ENCODE measurements around the gene FAM168A. TPM values are rescaled to one million over a fixed set of nuclear protein-coding genes. Genes with fewer than 3 reads are reported as not detected.

FAM168A gene
- total RNA-seq, 1 experiment from 2014 or later, result 21.1 TPM

- Histone ChIP-seq H3K27me3 (ENCODE audit: insufficient read depth, low read length) (no peaks in the 10 kb centered on the region), H4K5ac (ENCODE audit: insufficient read length, low read depth, low read length) (no peak overlapping the region), H2BK5ac (ENCODE audit: insufficient read length, low read length) (no peak overlapping the region), H3K4me1 (ENCODE audit: insufficient read depth, low read length) (peaks cover 7% of the 10 kb centered on the region; the same call in 1 of the 2 replicates), H3K4ac (ENCODE audit: low read depth, low read length) (no peak overlapping the region), H3K14ac (ENCODE audit: insufficient read depth, low read length) (no peak overlapping the region), H4K8ac (replicated peaks; ENCODE audit: insufficient read length, low read depth, low read length) (no peak overlapping the region), H2AFZ (ENCODE audit: low read length) (no peak overlapping the region), H3K9ac (ENCODE audit: extremely low read depth, insufficient read length, low read length) (no peak overlapping the region), H3K9me3 (ENCODE audit: control insufficient read depth, low read depth, low read length) (no peaks in the 10 kb centered on the region), H3T11ph (ENCODE audit: low read length) (no peak overlapping the region), H2BK15ac (ENCODE audit: low read depth, low read length) (no peak overlapping the region), H2AK5ac (ENCODE audit: insufficient read length, low read length) (no peak overlapping the region), H3K18ac (ENCODE audit: insufficient read length, low read depth, low read length) (no peak overlapping the region), H2BK120ac (ENCODE audit: low read depth, low read length, poor library complexity, severe bottlenecking) (no peak overlapping the region), H2BK20ac (ENCODE audit: low read depth, low read length, poor library complexity, severe bottlenecking) (no peak overlapping the region), H4K91ac (ENCODE audit: insufficient read length, low read depth, low read length) (no peak overlapping the region), H3K4me2 (ENCODE audit: insufficient read depth, insufficient read length, low read length) (no peak overlapping the region), H4K20me1 (ENCODE audit: control insufficient read depth, insufficient read depth, insufficient read length) (no peaks in the 10 kb centered on the region), H2BK12ac (ENCODE audit: insufficient read length, low read depth, low read length) (no peak overlapping the region), H3K23me2 (ENCODE audit: insufficient read length, low read depth, low read length, poor library complexity, severe bottlenecking) (no peaks in the 10 kb centered on the region), H3K79me2 (ENCODE audit: insufficient read depth, low read length) (no peaks in the 10 kb centered on the region), H3K27ac (ENCODE audit: insufficient read length, low read depth, low read length) (no peak overlapping the region), H3K23ac (ENCODE audit: insufficient read length, low read depth, low read length) (no peak overlapping the region), H3K79me1 (ENCODE audit: insufficient read depth, low read depth, low read length, poor library complexity, severe bottlenecking) (no peaks in the 10 kb centered on the region), H3K56ac (ENCODE audit: insufficient read length, low read depth, low read length) (no peak overlapping the region)
- DNase-seq, result no peak
- peak overlapping the region; percentile 3 to 21 (median 17); a peak in 3 of 7 replicates for H3K27ac Mint-ChIP-seq
- H3K36me3 Mint-ChIP-seq (ENCODE audit: insufficient read depth in 1 of 3, low read depth in 3 of 3), result peaks cover 0 to 6% (median 2%) of the 10 kb centered on the region in 3 experiments; a peak in 4 of 7 replicates
- H3K9me3 Mint-ChIP-seq, result no peaks in the 10 kb centered on the region
- TF ChIP-seq, protein P1, sequence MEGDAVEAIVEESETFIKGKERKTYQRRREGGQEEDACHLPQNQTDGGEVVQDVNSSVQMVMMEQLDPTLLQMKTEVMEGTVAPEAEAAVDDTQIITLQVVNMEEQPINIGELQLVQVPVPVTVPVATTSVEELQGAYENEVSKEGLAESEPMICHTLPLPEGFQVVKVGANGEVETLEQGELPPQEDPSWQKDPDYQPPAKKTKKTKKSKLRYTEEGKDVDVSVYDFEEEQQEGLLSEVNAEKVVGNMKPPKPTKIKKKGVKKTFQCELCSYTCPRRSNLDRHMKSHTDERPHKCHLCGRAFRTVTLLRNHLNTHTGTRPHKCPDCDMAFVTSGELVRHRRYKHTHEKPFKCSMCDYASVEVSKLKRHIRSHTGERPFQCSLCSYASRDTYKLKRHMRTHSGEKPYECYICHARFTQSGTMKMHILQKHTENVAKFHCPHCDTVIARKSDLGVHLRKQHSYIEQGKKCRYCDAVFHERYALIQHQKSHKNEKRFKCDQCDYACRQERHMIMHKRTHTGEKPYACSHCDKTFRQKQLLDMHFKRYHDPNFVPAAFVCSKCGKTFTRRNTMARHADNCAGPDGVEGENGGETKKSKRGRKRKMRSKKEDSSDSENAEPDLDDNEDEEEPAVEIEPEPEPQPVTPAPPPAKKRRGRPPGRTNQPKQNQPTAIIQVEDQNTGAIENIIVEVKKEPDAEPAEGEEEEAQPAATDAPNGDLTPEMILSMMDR (conservative IDR thresholded peaks at IDR 0.05), result no peak
- H3K4me3 Mint-ChIP-seq, result no peak overlapping the region; a peak in 1 of 5 replicates
- no CpG with 5 or more reads among the region's 2 CpGs for WGBS (ENCODE audit: extremely low coverage, insufficient read length, low lambda C conversion rate)
- H3K27me3 Mint-ChIP-seq (ENCODE audit: low read depth), result no peaks in the 10 kb centered on the region
- peaks cover 36 to 51% of the 10 kb centered on the region in 2 experiments for H3K4me1 Mint-ChIP-seq
Measured at GRCh38 chr11:73536961-73537360, 61.0 kb downstream of the FAM168A start.
